Adrenal gland (tissue), 12 donors: ENCODE measurements around the gene NFKBIZ. TPM values are rescaled to one million over a fixed set of nuclear protein-coding genes. Genes with fewer than 3 reads are reported as not detected.

Source experiments
- DNase-seq, 7 donors: peaks; one replicate each; pipeline ENCODE4 v3.0.0-alpha.2; 2019 to 2020
- H3K27ac ChIP-seq, 5 donors: fragments of 200-600 bp; sonication (generic) in 4 of 5; 1 replicate in 3 of 5; 2 replicates in 2 of 5; pipeline versions ENCODE4 v1.5.1 to v1.8.0; 2016 to 2020; ENCODE audit warnings: mild to moderate bottlenecking in 1 of 5
- H3K27me3 ChIP-seq: fragments of 200-600 bp; 2 replicates; pipeline ENCODE4 v1.8.0; 2021
- H3K36me3 ChIP-seq, 2 donors: fragments of 200-600 bp; replicated peaks in 1 of 2; 1 replicate in 1 of 2; 2 replicates in 1 of 2; pipeline versions ENCODE4 v1.5.1 to v1.8.0; 2018 to 2022
- H3K4me1 ChIP-seq, 2 donors: fragments of 200-600 bp; replicated peaks in 1 of 2; 1 replicate in 1 of 2; 2 replicates in 1 of 2; pipeline versions ENCODE4 v1.5.1 to v1.8.0; 2018 to 2021
- H3K4me3 ChIP-seq, 4 donors: fragments of 200-600 bp; sonication (generic) in 3 of 4; one replicate each; pipeline ENCODE4 v1.5.1; 2016 to 2018
- H3K9me3 ChIP-seq, 3 donors: fragments of 200-600 bp; sonication (generic) in 1 of 3; replicated peaks in 1 of 3; 1 replicate in 2 of 3; 2 replicates in 1 of 3; pipeline versions ENCODE4 v1.5.1 to v1.8.0; 2016 to 2021
- CTCF ChIP-seq, 6 experiments: fragments of 450-650 bp in 4 of 6; fragments of 200-600 bp in 2 of 6; sonication (generic) in 1 of 6; IDR thresholded peaks; 1 replicate in 5 of 6; 2 replicates in 1 of 6; pipeline versions ENCODE4 v1.5.1 to v1.8.0; 2016 to 2021; ENCODE audit warnings: antibody characterized with exemption in 6 of 6, mild to moderate bottlenecking in 2 of 6, moderate library complexity in 1 of 6
- POLR2A ChIP-seq, 2 donors: fragments of 450-650 bp; IDR thresholded peaks; one replicate each; pipeline ENCODE4 v1.6.1; 2017; ENCODE audit warnings: antibody characterized with exemption in 2 of 2, mild to moderate bottlenecking in 2 of 2, moderate library complexity in 1 of 2
- WGBS, 4 donors: extraction: QIAGEN DNeasy Blood & Tissue Kit in 2 of 4; methylation state at CpG; one replicate each; pipeline versions ENCODE4 v1.1.5 to v1.1.7; 2013 to 2017; 5-methylcytosine and 5-hydroxymethylcytosine counted together
- intact Hi-C, 2 donors: fragments of 100-400 bp; cut with DNase I; formaldehyde crosslinking; loops; one replicate each; pipeline versions ENCODE4 v1.14.1 to v1.15.0; 2022 to 2023
- polyA plus RNA-seq, 3 donors: library from polyadenylated mRNA; stranded (reverse); fragments of 200-250 nt in 2 of 3; fragments of 350-450 nt in 1 of 3; fragmentation: Illumina TruSeq in 1 of 3; extraction: RNeasy Lipid Tissue Mini Kit (QIAGEN cat#74804) in 1 of 3; gene quantifications; one replicate each; pipeline ENCODE4 v1.2.3, GENCODE V29; 2013 to 2014
- total RNA-seq, 9 donors: library from RNA; depleted of rRNA in 4 of 9; stranded (reverse); fragments of >200 nt in 4 of 9; fragments of 120-200 nt in 1 of 9; fragmentation: NEBNext Ultra II Directional in 1 of 9; extraction: Animal tissue kit (Norgen Biotek cat#: 25700) in 1 of 9; gene quantifications; one replicate each; pipeline versions ENCODE4 v1.1.0 to v1.2.4, GENCODE V29; 2013 to 2023
- donor health status: healthy with polysubstance abuse.
- donor health status: Bipolar disorder and iron deficiency.
- donor health status: DM: yes; HTN: yes; CAD: no.
- donor health status: DM: no; HTN: no; CAD: no.
- donor health status: DM: no; HTN: no; CAD: no.
- donor health status: DM: yes; HTN: yes; CAD: no.

The NFKBIZ gene
- total and polyA plus RNA-seq, 12 donors = 3.1 to 21.8 (median 8.7) TPM

- Histone ChIP-seq H3K36me3 (peaks cover 0 to 72% of the 10 kb centered on the region in 2 donors), H3K4me3 (no peak overlapping the region), H3K27me3 (no peaks in the 10 kb centered on the region), H3K4me1 (peaks cover 0 to 14% of the 10 kb centered on the region in 2 donors), H3K27ac (no peak overlapping the region), H3K9me3 (no peaks in the 10 kb centered on the region)
- TF ChIP-seq CTCF (IDR thresholded peaks at IDR 0.05) = no peak
- TF ChIP-seq POLR2A (IDR thresholded peaks at IDR 0.05) = no peak
- WGBS, 4 donors = 86 to 94% (median 87%) methylated on average over 3 of the region's 3 CpGs
- no peak for DNase-seq
- intact Hi-C loops = no loop called here
Measured at GRCh38 chr3:101853982-101854381, 4.7 kb downstream of the NFKBIZ start.

- Histone ChIP-seq H3K4me3 (no peak overlapping the region), H3K27me3 (no peaks in the 10 kb centered on the region), H3K4me1 (peaks cover 0 to 14% of the 10 kb centered on the region in 2 donors), H3K36me3 (peaks cover 0 to 79% of the 10 kb centered on the region in 2 donors), H3K27ac (no peak overlapping the region), H3K9me3 (peaks cover 0 to 6% (median 0%) of the 10 kb centered on the region in 3 donors)
- intact Hi-C loops = no loop called here
- TF ChIP-seq POLR2A (IDR thresholded peaks at IDR 0.05) = no peak
- no peak for TF ChIP-seq CTCF (IDR thresholded peaks at IDR 0.05)
- 95 to 100% (median 100%) methylated on average over 2 of the region's 2 CpGs for WGBS, 4 donors
- no peak for DNase-seq
Measured at GRCh38 chr3:101854608-101855304, 5.4 kb downstream of the NFKBIZ start.

GRCh38 chr3:101857301-101857741, 8.0 kb downstream of the NFKBIZ start:
- Histone ChIP-seq H3K27ac (no peak overlapping the region), H3K4me3 (no peak overlapping the region)
- 92 to 94% (median 93%) methylated on average over 8 of the region's 8 CpGs for WGBS, 4 donors

More at GRCh38 chr3:101857301-101857741, 8.0 kb downstream of the NFKBIZ start:
- TF ChIP-seq POLR2A (IDR thresholded peaks at IDR 0.05) (no peak), CTCF (IDR thresholded peaks at IDR 0.05) (no peak)
- no peaks in the 10 kb centered on the region for H3K4me1 ChIP-seq
- H3K27me3 ChIP-seq = no peaks in the 10 kb centered on the region
- intact Hi-C loops = no loop called here
- no peak for DNase-seq
- H3K9me3 ChIP-seq = peaks cover 0 to 6% (median 0%) of the 10 kb centered on the region in 3 donors
- H3K36me3 ChIP-seq = peaks cover 0 to 96% of the 10 kb centered on the region in 2 donors
